ENCODE results near the gene MAN2B1. TPM values are rescaled to one million over a fixed set of nuclear protein-coding genes. Genes with fewer than 3 reads are reported as not detected.

MAN2B1 gene
- polyA plus RNA-seq, 2 of the 4 experiments (the other 2 are of a cell fraction) = 13.0 to 16.3 TPM

- Histone ChIP-seq H3K4me3 (peak overlapping the region; percentile 71; the same call in 1 of the 3 replicates), H3K27ac (no peak overlapping the region), H3K4me2 (peak overlapping the region; percentile 73), H3K4me1 (peaks cover 5% of the 10 kb centered on the region; the same call in 1 of the 3 replicates), H3K9me3 (no peaks in the 10 kb centered on the region)
- CTCF ChIA-PET = interaction anchor here (0.8 to 1.5 kb wide), 5 partner anchors 19 to 70 kb away, joined by 3 to 5 read pairs (median 3); no protein-coding TSS in a partner anchor
- WGBS (ENCODE audit: missing lambda C conversion rate) = no CpG with 5 or more reads among the region's 2 CpGs
- FAIRE-seq (no peak), ATAC-seq (no peak), DNase-seq (ENCODE audit: low read depth in 1 of 2, low spot score in 1 of 2) (no peak)
- POLR2A ChIA-PET = no interaction called here
- TF ChIP-seq GATA3 (IDR thresholded peaks at IDR 0.05; ENCODE audit: borderline replicate concordance) (no peak), REST (IDR thresholded peaks at IDR 0.05) (no peak), EP300 (IDR thresholded peaks at IDR 0.05) (no peak), NR3C1 (IDR thresholded peaks at IDR 0.05) (no peak), ZC3H11A (IDR thresholded peaks at IDR 0.05) (no peak), POLR2A (IDR thresholded peaks at IDR 0.05; ENCODE audit: low read length) (no peak), RNF2 (IDR thresholded peaks at IDR 0.05; ENCODE audit: borderline replicate concordance, low read depth) (no peak), ELK1 (IDR thresholded peaks at IDR 0.05; ENCODE audit: low read depth, low read length) (no peak), FOSB (CRISPR knock-in tag; IDR thresholded peaks at IDR 0.05) (no peak), TP53 (CRISPR knock-in tag; IDR thresholded peaks at IDR 0.05) (no peak), ATOH8 (CRISPR knock-in tag; IDR thresholded peaks at IDR 0.05; ENCODE audit: low read depth) (no peak), HOXA7 (CRISPR knock-in tag; IDR thresholded peaks at IDR 0.05) (no peak), CHD2 (IDR thresholded peaks at IDR 0.05; ENCODE audit: low read length, partially characterized antibody) (no peak), ZSCAN20 (CRISPR knock-in tag; IDR thresholded peaks at IDR 0.05) (no peak), FOSL2 (IDR thresholded peaks at IDR 0.05) (no peak), FOSL2 (CRISPR knock-in tag; IDR thresholded peaks at IDR 0.05) (no peak), RARB (CRISPR knock-in tag; IDR thresholded peaks at IDR 0.05) (no peak), ZNF302 (CRISPR knock-in tag; IDR thresholded peaks at IDR 0.05) (no peak), POLR2AphosphoS2 (conservative IDR thresholded peaks at IDR 0.05; ENCODE audit: low read length) (no peak), CHD4 (IDR thresholded peaks at IDR 0.05; ENCODE audit: borderline replicate concordance) (no peak), MYC (IDR thresholded peaks at IDR 0.05; ENCODE audit: borderline replicate concordance, low read length) (no peak)
Measured at GRCh38 chr19:12695096-12695495, 28.6 kb upstream of the MAN2B1 start.

GRCh38 chr19:12694641-12695040, 28.1 kb upstream of the MAN2B1 start:
- peaks cover 5% of the 10 kb centered on the region; the same call in 1 of the 3 replicates for H3K4me1 ChIP-seq
- WGBS (ENCODE audit: missing lambda C conversion rate) = 93% methylated on average over 3 of the region's 16 CpGs
- H3K4me2 ChIP-seq = no peak overlapping the region; the same call in 2 of the 3 replicates
- ChIA-PET POLR2A (no interaction called here), CTCF (interaction anchor here (1.1 to 1.5 kb wide), 3 partner anchors 18 to 26 kb away, joined by 3 to 5 read pairs (median 3); no protein-coding TSS in a partner anchor)
- FAIRE-seq = no peak
- H3K4me3 ChIP-seq = no peak overlapping the region
- no peak for DNase-seq (ENCODE audit: low read depth in 1 of 2, low spot score in 1 of 2)
- no peak overlapping the region for H3K27ac ChIP-seq
- no peak for TF ChIP-seq CBX8 (IDR thresholded peaks at IDR 0.05)
- TF ChIP-seq CBX2 (IDR thresholded peaks at IDR 0.05; ENCODE audit: borderline replicate concordance, low read depth) = no peak
- no peak for TF ChIP-seq REST (IDR thresholded peaks at IDR 0.05)
- TF ChIP-seq FOSL2 (IDR thresholded peaks at IDR 0.05) = no peak
- TF ChIP-seq FOSL2 (CRISPR knock-in tag; IDR thresholded peaks at IDR 0.05) = no peak
- TF ChIP-seq HOXB5 (CRISPR knock-in tag; IDR thresholded peaks at IDR 0.05) = no peak
- no peak for TF ChIP-seq HMGXB4 (CRISPR knock-in tag; IDR thresholded peaks at IDR 0.05; ENCODE audit: borderline replicate concordance)
- ATAC-seq = no peak
- H3K9me3 ChIP-seq = no peaks in the 10 kb centered on the region

Data from A549 (cell line).